Keratinocyte (primary cell): Measurements from ENCODE around the gene ENTREP1. TPM values are rescaled to one million over a fixed set of nuclear protein-coding genes. Genes with fewer than 3 reads are reported as not detected.

ENCODE experiments used
- DNase-seq: peaks from one replicate; pipeline ENCODE4 v3.0.0-alpha.2; 2011; ENCODE audit warnings: low read depth, missing footprints, low spot score
- FAIRE-seq: peaks from 2 replicates; lab custom pipeline; 2011; peaks lifted over from hg19 to GRCh38; lab: Jason Lieb, UNC
- H2AFZ ChIP-seq: 2 replicates; pipeline ENCODE4 v1.6.0; 2012; ENCODE audit warnings: low read length, control low read depth, inconsistent platforms; ENCODE audit not compliant: control insufficient read depth
- H3K27ac ChIP-seq: 2 replicates; pipeline ENCODE4 v1.5.1; 2011; ENCODE audit warnings: low read length; ENCODE audit not compliant: control insufficient read depth, insufficient read depth
- H3K27me3 ChIP-seq: 3 replicates; pipeline ENCODE4 v1.6.0; 2011; ENCODE audit warnings: low read length; ENCODE audit not compliant: control insufficient read depth, insufficient read depth; ENCODE audit errors: extremely low read depth
- H3K36me3 ChIP-seq, 2 experiments: 2 replicates in 1 of 2; 3 replicates in 1 of 2; pipeline ENCODE4 v1.5.1; 2011; ENCODE audit warnings: low read length in 2 of 2, mild to moderate bottlenecking in 1 of 2; ENCODE audit not compliant: control insufficient read depth in 2 of 2, insufficient read depth in 2 of 2; ENCODE audit errors: extremely low read depth in 1 of 2
- H3K4me1 ChIP-seq: 3 replicates; pipeline ENCODE4 v1.5.1; 2011; ENCODE audit warnings: low read length; ENCODE audit not compliant: control insufficient read depth, insufficient read depth; ENCODE audit errors: extremely low read depth
- H3K4me2 ChIP-seq: 3 replicates; pipeline ENCODE4 v1.6.0; 2011; ENCODE audit warnings: low read depth, low read length; ENCODE audit not compliant: control insufficient read depth, insufficient read depth; ENCODE audit errors: extremely low read depth
- H3K4me3 ChIP-seq, 3 experiments: fragments of 200-600 bp in 1 of 3; sonication (generic) in 1 of 3; 2 replicates in 2 of 3; 3 replicates in 1 of 3; pipeline ENCODE4 v1.5.1; 2011 to 2016; ENCODE audit warnings: low read length in 3 of 3, mild to moderate bottlenecking in 3 of 3, control low read depth in 2 of 3, inconsistent platforms in 1 of 3, low read depth in 1 of 3, mixed read lengths in 1 of 3, mixed run types in 1 of 3, moderate library complexity in 1 of 3; ENCODE audit not compliant: control insufficient read depth in 2 of 3, insufficient read depth in 2 of 3; ENCODE audit errors: extremely low read depth in 1 of 3
- H3K79me2 ChIP-seq: 2 replicates; pipeline ENCODE4 v1.6.0; 2012; ENCODE audit warnings: low read length; ENCODE audit not compliant: control insufficient read depth, insufficient read depth
- H3K9ac ChIP-seq: 3 replicates; pipeline ENCODE4 v1.6.0; 2011; ENCODE audit warnings: low read length; ENCODE audit not compliant: control insufficient read depth, insufficient read depth; ENCODE audit errors: extremely low read depth
- H3K9me1 ChIP-seq: 3 replicates; pipeline ENCODE4 v1.6.0; 2011; ENCODE audit warnings: low read length; ENCODE audit not compliant: control insufficient read depth, insufficient read depth; ENCODE audit errors: extremely low read depth
- H3K9me3 ChIP-seq: 2 replicates; pipeline ENCODE4 v1.5.1; 2012; ENCODE audit warnings: low read depth, low read length; ENCODE audit not compliant: control insufficient read depth
- H4K20me1 ChIP-seq: 3 replicates; pipeline ENCODE4 v1.6.0; 2011; ENCODE audit warnings: low read length; ENCODE audit not compliant: control insufficient read depth, insufficient read depth; ENCODE audit errors: extremely low read depth
- CTCF ChIP-seq, 3 experiments: IDR thresholded peaks in 1 of 3; conservative IDR thresholded peaks in 1 of 3; optimal IDR thresholded peaks in 1 of 3; 2 replicates in 2 of 3; 3 replicates in 1 of 3; pipeline versions ENCODE3 to v1.5.1; 2011; ENCODE audit warnings: low read length in 3 of 3, mild to moderate bottlenecking in 3 of 3, moderate library complexity in 2 of 3, control low read depth in 1 of 3, inconsistent platforms in 1 of 3; ENCODE audit not compliant: insufficient read depth in 2 of 3; ENCODE audit errors: extremely low read depth in 1 of 3
- EZH2 ChIP-seq: IDR thresholded peaks from one replicate; pipeline ENCODE4 v1.6.1; 2012; ENCODE audit warnings: inconsistent platforms, mild to moderate bottlenecking, low read length, moderate library complexity
- dilution Hi-C: fragments of 300-500 bp; cut with MboI; formaldehyde crosslinking; loops from one replicate; pipeline ENCODE4 v1.7.0; 2020; ENCODE audit warnings: low sequenced_read_pairs; ENCODE audit not compliant: extremely low pct_ligation_motif_present
- polyA plus RNA-seq, 5 experiments: library from polyadenylated mRNA; depleted of rRNA in 3 of 5; stranded (reverse) in 3 of 5; stranded (forward) in 1 of 5; unstranded in 1 of 5; fragments of >200 nt; gene quantifications; 1 replicate in 1 of 5; 2 replicates in 3 of 5; 3 replicates in 1 of 5; pipeline versions ENCODE4 v1.2.1 to v1.2.3, GENCODE V29; 2011 to 2012; ENCODE audit warnings: missing spikeins in 2 of 5, low read depth in 1 of 5, low replicate concordance in 1 of 5

Gene ENTREP1
- polyA plus RNA-seq, 1 donor (not counting 4 experiments of a cell fraction or from before 2014, with no cell fraction given): 0.52 TPM

- H3K27me3 ChIP-seq: no peaks in the 10 kb centered on the region
- TF ChIP-seq CTCF (optimal IDR thresholded peaks at IDR 0.05 in 1 of 3, IDR thresholded peaks at IDR 0.05 in 1 of 3, conservative IDR thresholded peaks at IDR 0.05 in 1 of 3; ENCODE audit: extremely low read depth in 1 of 3, insufficient read depth in 2 of 3, low read length in 3 of 3): no peak
- no peak for TF ChIP-seq EZH2
- H3K4me1 ChIP-seq: no peaks in the 10 kb centered on the region
- H3K36me3 ChIP-seq: no peaks in the 10 kb centered on the region
- H3K79me2 ChIP-seq: no peaks in the 10 kb centered on the region
- H3K9ac ChIP-seq: no peak overlapping the region
- H4K20me1 ChIP-seq: no peaks in the 10 kb centered on the region
- DNase-seq: no peak
- FAIRE-seq: no peak
- no peak overlapping the region for H2AFZ ChIP-seq
- no peaks in the 10 kb centered on the region for H3K9me1 ChIP-seq
- no peak overlapping the region for H3K27ac ChIP-seq
- no peak overlapping the region for H3K4me2 ChIP-seq
- H3K9me3 ChIP-seq: no peaks in the 10 kb centered on the region
- dilution Hi-C loops: no loop called here
- no peak overlapping the region for H3K4me3 ChIP-seq
These were observed 27.6 kb upstream of the ENTREP1 start for GRCh38 chr9:69297300-69297980.

GRCh38 chr9:69299315-69299714 lies 25.7 kb upstream of the ENTREP1 start:
- Histone ChIP-seq H3K4me2 (no peak overlapping the region), H3K79me2 (no peaks in the 10 kb centered on the region), H3K27ac (no peak overlapping the region), H3K9ac (no peak overlapping the region), H3K36me3 (no peaks in the 10 kb centered on the region), H3K4me3 (no peak overlapping the region), H3K27me3 (no peaks in the 10 kb centered on the region), H3K9me3 (no peaks in the 10 kb centered on the region), H4K20me1 (no peaks in the 10 kb centered on the region), H3K9me1 (no peaks in the 10 kb centered on the region), H3K4me1 (no peaks in the 10 kb centered on the region), H2AFZ (no peak overlapping the region)
- TF ChIP-seq EZH2 (no peak), CTCF (optimal IDR thresholded peaks at IDR 0.05 in 1 of 3, IDR thresholded peaks at IDR 0.05 in 1 of 3, conservative IDR thresholded peaks at IDR 0.05 in 1 of 3; ENCODE audit: extremely low read depth in 1 of 3, insufficient read depth in 2 of 3, low read length in 3 of 3) (no peak)
- FAIRE-seq (no peak), DNase-seq (no peak)
- dilution Hi-C loops: no loop called here
